Measurements from ENCODE around the gene ASB2.

Gene ASB2

DNA sequence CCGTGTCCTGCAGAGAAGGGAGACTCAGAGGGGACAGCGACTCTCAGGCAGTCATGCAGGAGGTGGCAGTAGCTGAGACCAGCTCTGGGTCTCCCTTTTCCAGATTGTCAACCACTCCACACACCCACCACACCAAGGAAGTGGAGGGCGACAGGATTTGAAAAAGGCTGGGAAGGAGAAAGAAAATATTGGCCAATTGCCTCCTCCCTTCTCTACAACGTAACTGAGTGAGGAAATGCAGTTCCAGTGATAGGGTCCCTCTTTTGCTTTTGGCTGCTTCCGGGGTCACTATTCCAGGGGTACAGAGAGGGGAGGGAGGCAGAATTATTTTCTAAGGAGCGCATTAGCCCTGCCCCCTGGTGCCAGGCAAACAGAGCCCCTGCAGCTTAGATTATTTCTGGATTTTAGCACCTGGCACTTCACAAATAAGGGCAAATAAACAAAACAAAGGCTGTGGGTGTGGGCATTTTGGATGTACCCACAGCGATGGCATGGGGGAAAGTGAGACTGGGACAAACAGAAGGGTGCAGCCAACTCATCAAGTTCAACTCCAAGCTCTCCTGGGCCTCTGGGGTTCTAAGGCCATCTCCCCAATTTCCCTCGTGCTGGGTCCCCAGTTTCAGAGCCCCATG lies 20.4 kb downstream of the ASB2 start:
- no peak for DNase-seq (ENCODE audit: low read depth)
- TF ChIP-seq, protein P1, sequence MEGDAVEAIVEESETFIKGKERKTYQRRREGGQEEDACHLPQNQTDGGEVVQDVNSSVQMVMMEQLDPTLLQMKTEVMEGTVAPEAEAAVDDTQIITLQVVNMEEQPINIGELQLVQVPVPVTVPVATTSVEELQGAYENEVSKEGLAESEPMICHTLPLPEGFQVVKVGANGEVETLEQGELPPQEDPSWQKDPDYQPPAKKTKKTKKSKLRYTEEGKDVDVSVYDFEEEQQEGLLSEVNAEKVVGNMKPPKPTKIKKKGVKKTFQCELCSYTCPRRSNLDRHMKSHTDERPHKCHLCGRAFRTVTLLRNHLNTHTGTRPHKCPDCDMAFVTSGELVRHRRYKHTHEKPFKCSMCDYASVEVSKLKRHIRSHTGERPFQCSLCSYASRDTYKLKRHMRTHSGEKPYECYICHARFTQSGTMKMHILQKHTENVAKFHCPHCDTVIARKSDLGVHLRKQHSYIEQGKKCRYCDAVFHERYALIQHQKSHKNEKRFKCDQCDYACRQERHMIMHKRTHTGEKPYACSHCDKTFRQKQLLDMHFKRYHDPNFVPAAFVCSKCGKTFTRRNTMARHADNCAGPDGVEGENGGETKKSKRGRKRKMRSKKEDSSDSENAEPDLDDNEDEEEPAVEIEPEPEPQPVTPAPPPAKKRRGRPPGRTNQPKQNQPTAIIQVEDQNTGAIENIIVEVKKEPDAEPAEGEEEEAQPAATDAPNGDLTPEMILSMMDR (IDR thresholded peaks at IDR 0.05; ENCODE audit: control insufficient read depth, extremely low read depth, insufficient read depth) = no peak
- no peak overlapping the region for H3K4me3 ChIP-seq (ENCODE audit: low read depth, low read length)

DNA sequence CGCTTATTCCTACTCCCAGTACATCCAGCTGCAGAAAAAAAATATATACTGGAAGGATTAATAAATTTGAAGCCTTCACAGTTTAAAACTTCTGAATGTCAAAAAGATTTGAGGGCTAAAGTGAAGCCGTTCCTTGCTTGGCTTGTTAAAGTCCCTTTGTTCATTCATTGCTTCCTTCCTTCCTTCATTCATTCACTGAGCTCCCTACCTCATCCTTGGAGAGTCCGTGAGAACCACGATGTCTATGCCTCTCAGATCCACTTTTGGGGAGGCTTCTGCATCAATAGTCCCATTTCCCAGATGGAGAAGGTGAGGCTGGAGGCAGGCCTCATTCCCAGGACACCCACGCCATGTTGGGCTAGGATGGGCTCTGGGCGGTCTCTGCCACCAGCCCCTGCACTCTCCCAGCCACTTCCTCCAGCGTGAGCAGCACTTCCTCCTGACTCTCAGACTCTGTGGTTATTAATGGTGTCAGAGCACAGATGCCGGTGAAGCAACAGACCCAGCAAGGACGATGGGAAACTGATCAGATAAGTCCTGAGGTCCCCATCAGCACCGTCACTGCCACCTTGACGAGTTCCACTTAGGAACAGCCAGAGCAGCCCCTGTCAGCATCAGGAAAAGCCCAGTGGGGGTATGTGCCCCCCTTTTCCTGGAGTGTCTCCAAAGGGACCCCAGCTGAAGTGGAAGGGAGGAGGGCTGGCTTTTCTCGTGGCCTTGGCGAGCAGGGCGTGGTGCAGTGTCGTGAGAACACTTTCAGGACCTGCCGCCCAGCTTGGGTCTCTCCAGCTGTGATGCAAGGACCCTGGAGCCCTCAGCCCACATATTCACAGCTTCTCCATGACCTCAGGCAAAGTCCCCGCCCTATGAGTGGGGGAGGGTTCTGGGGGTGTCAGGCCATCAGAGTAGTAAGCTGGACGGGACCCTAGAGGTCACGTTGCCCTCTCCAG lies 21.2 kb downstream of the ASB2 start:
- DNase-seq (ENCODE audit: low read depth) = no peak
- TF ChIP-seq, protein P1 (IDR thresholded peaks at IDR 0.05; ENCODE audit: control insufficient read depth, extremely low read depth, insufficient read depth) = no peak
- H3K4me3 ChIP-seq (ENCODE audit: low read depth, low read length) = no peak overlapping the region

DNA sequence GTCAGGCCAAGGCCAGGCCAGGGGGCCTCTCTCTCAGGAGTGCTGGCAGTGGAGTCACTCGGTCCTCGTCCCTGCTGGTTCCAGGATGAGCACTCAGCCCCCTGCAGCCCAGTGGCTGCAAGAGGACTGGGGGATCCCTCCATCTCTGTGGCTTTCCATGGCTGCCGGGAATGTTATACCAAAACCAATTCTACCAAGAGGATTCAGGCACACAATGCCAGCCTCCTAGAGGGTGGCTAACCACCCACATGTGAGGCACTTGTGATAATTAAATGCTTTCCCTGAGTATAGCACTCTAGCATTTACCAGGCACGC lies 21.9 kb downstream of the ASB2 start:
- DNase-seq (ENCODE audit: low read depth) = no peak
- TF ChIP-seq, protein P1 (IDR thresholded peaks at IDR 0.05; ENCODE audit: control insufficient read depth, extremely low read depth, insufficient read depth) = no peak
- H3K4me3 ChIP-seq (ENCODE audit: low read depth, low read length) = no peak overlapping the region

DNA sequence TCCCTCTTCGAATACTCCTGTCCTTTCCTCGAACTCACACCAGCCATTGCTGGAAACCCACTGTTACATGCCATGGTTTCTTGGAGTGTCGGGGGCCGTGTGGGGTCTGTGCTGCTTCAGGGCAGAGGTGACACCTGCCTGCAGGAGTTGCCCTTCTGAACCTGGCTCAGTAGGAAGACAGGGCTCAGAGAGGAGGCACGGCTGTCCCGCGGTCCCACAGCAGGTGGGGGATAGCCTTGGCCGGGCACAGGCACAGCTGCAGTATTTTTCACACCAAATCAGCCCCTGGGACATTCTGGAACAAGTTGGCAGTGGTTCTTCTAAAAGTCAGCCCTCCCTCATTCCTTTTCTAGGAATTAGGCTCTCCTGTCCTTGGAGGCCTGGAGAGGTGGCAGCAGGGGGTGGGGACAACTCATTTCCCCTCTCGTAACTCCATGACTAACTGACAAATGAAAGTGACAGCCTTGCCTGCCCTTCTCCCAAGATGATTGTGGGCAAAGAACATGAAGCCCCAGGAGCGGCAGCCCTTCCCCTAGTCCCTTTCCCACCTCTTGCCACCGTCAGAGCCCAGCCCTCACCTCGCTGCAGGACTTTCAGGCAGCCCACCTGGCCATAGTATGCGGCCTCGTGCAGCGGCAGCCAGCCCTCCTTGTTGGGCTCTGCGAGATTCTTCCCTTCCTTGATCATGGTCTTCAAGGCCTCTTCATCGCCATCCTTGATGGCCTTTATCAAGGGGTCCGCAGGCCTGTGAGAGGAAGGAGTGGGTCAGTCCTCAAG lies 22.4 kb downstream of the ASB2 start:
- no peak for DNase-seq (ENCODE audit: low read depth)
- TF ChIP-seq, protein P1 (IDR thresholded peaks at IDR 0.05; ENCODE audit: control insufficient read depth, extremely low read depth, insufficient read depth) = no peak
- no peak overlapping the region for H3K4me3 ChIP-seq (ENCODE audit: low read depth, low read length)

DNA sequence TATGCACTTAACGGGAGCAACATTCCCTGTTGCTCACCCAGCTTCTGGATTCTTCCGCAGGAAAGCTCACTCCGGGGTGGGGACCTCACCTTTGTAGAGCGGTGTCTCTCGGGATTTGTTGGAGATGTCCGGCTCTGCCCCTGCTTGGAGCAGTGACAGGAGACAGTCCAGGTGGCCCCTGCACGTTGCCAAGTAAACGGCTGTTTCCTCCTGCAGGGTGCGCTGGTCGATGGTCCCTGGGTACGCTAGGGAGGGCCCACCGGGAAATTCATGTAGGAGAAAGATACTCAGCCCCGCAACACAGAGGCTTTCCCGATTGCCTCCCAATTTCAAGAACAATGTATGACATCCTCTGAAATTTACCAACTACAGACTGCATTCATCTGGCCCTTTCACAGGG lies 23.1 kb downstream of the ASB2 start:
- TF ChIP-seq, protein P1 (IDR thresholded peaks at IDR 0.05; ENCODE audit: control insufficient read depth, extremely low read depth, insufficient read depth) = no peak
- DNase-seq (ENCODE audit: low read depth) = no peak
- no peak overlapping the region for H3K4me3 ChIP-seq (ENCODE audit: low read depth, low read length)

DNA sequence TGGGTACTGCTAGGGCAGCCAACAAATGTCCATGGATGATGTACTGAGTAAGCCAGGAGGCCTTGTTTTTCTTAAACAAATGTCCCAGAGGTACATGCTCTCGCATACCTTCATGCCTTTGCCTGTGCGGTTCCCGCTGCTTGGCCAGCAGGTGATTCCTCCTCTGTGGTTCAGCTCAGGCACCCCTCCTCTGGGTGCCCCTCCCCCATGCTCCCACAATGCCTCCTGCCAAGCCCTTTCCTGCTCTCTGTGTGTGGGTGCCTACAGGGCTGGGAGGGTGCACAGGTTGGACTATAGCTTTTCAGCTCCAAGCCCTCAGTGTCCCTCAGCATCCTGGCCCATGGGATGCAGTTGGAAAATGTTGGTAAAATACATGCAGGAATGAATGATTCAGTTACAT lies 23.5 kb downstream of the ASB2 start:
- TF ChIP-seq, protein P1 (IDR thresholded peaks at IDR 0.05; ENCODE audit: control insufficient read depth, extremely low read depth, insufficient read depth) = no peak
- no peak for DNase-seq (ENCODE audit: low read depth)
- H3K4me3 ChIP-seq (ENCODE audit: low read depth, low read length) = no peak overlapping the region

All from LNCaP clone FGC (cell line).